ENCODE results near the gene UBA3.

- TF ChIP-seq CTCF (IDR thresholded peaks at IDR 0.05) = no peak
- no peak for TF ChIP-seq POLR2AphosphoS5 (IDR thresholded peaks at IDR 0.05)
- no peak for TF ChIP-seq EP300 (IDR thresholded peaks at IDR 0.05)
Measured at GRCh38 chr3:69108811-69109210, 28.6 kb upstream of the UBA3 start.
